ENCODE measurements around the gene ADAM23. TPM values are rescaled to one million over a fixed set of nuclear protein-coding genes. Genes with fewer than 3 reads are reported as not detected.

Gene ADAM23
- total RNA-seq, 1 experiment from 2014 or later: 6.1 TPM

GRCh38 chr2:206626108-206626507 is 182.8 kb downstream of the ADAM23 start:
- H3K4me1 Mint-ChIP-seq (ENCODE audit: low read depth, unreplicated experiment): no peaks in the 10 kb centered on the region
- H3K27ac Mint-ChIP-seq (ENCODE audit: unreplicated experiment): no peak overlapping the region
- H3K9me3 Mint-ChIP-seq (ENCODE audit: low read depth, unreplicated experiment): no peaks in the 10 kb centered on the region
- DNase-seq: no peak
- no peaks in the 10 kb centered on the region for H3K36me3 Mint-ChIP-seq (ENCODE audit: insufficient read depth, unreplicated experiment)
- H3K4me3 Mint-ChIP-seq (ENCODE audit: low read depth, unreplicated experiment): no peak overlapping the region
- intact Hi-C loops (cut with micrococcal nuclease; ENCODE audit: unreplicated experiment): no loop called here
- peaks cover 29% of the 10 kb centered on the region for H3K27me3 Mint-ChIP-seq (ENCODE audit: unreplicated experiment)
- TF ChIP-seq CTCF (IDR thresholded peaks at IDR 0.05; ENCODE audit: unreplicated experiment): no peak
- BruUV-seq (replicated peaks): no TSS peak
- CTCF ChIA-PET: no interaction called here

- Mint-ChIP-seq H3K4me1 (ENCODE audit: low read depth, unreplicated experiment) (no peaks in the 10 kb centered on the region), H3K4me3 (ENCODE audit: low read depth, unreplicated experiment) (no peak overlapping the region), H3K27me3 (ENCODE audit: unreplicated experiment) (peaks cover 42% of the 10 kb centered on the region), H3K27ac (ENCODE audit: unreplicated experiment) (no peak overlapping the region), H3K9me3 (ENCODE audit: low read depth, unreplicated experiment) (no peaks in the 10 kb centered on the region), H3K36me3 (ENCODE audit: insufficient read depth, unreplicated experiment) (no peaks in the 10 kb centered on the region)
- no TSS peak for BruUV-seq (replicated peaks)
- no peak for DNase-seq
- no peak for TF ChIP-seq CTCF (IDR thresholded peaks at IDR 0.05; ENCODE audit: unreplicated experiment)
- CTCF ChIA-PET: no interaction called here
- intact Hi-C loops (cut with micrococcal nuclease; ENCODE audit: unreplicated experiment): no loop called here
Measured at GRCh38 chr2:206627632-206628031, 184.3 kb downstream of the ADAM23 start.

GRCh38 chr2:206631340-206631739 is 188.0 kb downstream of the ADAM23 start:
- TF ChIP-seq CTCF (IDR thresholded peaks at IDR 0.05; ENCODE audit: unreplicated experiment): no peak
- no TSS peak for BruUV-seq (replicated peaks)

GRCh38 chr2:206635015-206635414 is 191.7 kb downstream of the ADAM23 start:
- DNase-seq: no peak
- CTCF ChIA-PET: no interaction called here
- H3K4me1 Mint-ChIP-seq (ENCODE audit: low read depth, unreplicated experiment): no peaks in the 10 kb centered on the region

More at GRCh38 chr2:206631340-206631739, 188.0 kb downstream of the ADAM23 start:
- no peak overlapping the region for H3K4me3 Mint-ChIP-seq (ENCODE audit: low read depth, unreplicated experiment)
- peaks cover 38% of the 10 kb centered on the region for H3K27me3 Mint-ChIP-seq (ENCODE audit: unreplicated experiment)
- no peak for DNase-seq
- CTCF ChIA-PET: no interaction called here
- H3K4me1 Mint-ChIP-seq (ENCODE audit: low read depth, unreplicated experiment): no peaks in the 10 kb centered on the region
- H3K9me3 Mint-ChIP-seq (ENCODE audit: low read depth, unreplicated experiment): no peaks in the 10 kb centered on the region
- no peak overlapping the region for H3K27ac Mint-ChIP-seq (ENCODE audit: unreplicated experiment)
- intact Hi-C loops (cut with micrococcal nuclease; ENCODE audit: unreplicated experiment): no loop called here
- no peaks in the 10 kb centered on the region for H3K36me3 Mint-ChIP-seq (ENCODE audit: insufficient read depth, unreplicated experiment)

More at GRCh38 chr2:206635015-206635414, 191.7 kb downstream of the ADAM23 start:
- intact Hi-C loops (cut with micrococcal nuclease; ENCODE audit: unreplicated experiment): no loop called here
- no peak for TF ChIP-seq CTCF (IDR thresholded peaks at IDR 0.05; ENCODE audit: unreplicated experiment)
- H3K27me3 Mint-ChIP-seq (ENCODE audit: unreplicated experiment): peaks cover 13% of the 10 kb centered on the region
- no peak overlapping the region for H3K4me3 Mint-ChIP-seq (ENCODE audit: low read depth, unreplicated experiment)
- no peaks in the 10 kb centered on the region for H3K9me3 Mint-ChIP-seq (ENCODE audit: low read depth, unreplicated experiment)
- BruUV-seq (replicated peaks): no TSS peak
- H3K36me3 Mint-ChIP-seq (ENCODE audit: insufficient read depth, unreplicated experiment): no peaks in the 10 kb centered on the region
- no peak overlapping the region for H3K27ac Mint-ChIP-seq (ENCODE audit: unreplicated experiment)

Data from Calu3 (cell line).